ENCODE measurements around the gene SPATC1L.

The SPATC1L gene

DNA sequence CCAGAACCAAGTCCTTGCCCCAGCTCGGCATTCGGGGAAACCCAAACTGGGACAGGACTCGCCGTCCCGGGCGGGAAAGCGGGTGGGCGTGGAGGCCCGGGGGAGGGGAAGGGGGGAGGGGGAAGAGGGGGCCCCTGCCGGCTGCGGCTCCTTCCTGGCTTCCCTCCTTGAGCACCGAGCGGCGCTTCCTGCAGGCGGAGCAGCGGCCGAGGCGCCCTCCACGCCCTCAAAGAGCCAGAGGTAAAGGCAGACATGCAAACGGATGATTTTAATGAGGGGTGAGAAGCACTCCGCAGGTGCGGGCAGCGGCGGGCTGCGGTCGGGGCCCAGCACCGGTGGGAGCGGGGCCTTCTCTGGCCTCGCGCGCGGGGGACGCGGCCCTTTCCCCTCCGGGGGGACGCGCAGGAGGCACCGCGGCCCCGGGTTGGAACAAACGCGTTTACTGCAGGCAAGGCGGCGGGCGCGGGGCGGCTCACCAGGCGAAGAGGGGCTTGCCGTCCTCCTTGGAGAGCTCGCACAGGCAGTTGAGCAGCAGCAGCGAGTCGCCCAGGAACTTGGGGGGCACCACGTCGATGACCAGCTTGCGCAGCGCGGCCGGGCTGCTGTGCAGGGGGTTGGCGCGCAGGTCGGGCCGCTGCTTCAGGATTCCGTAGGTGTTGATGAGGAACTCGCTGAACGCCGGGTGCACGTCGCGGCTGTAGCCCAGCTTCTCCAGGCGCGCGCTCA, 23.2 kb downstream of the SPATC1L start:
- DNase-seq, result no peak

GRCh38 chr21:46160657-46160906, 23.7 kb downstream of the SPATC1L start:
- DNase-seq, result no peak

GRCh38 chr21:46159841-46160656, 24.2 kb downstream of the SPATC1L start:
- no peak for DNase-seq

GRCh38 chr21:46159390-46159789, 24.9 kb downstream of the SPATC1L start:
- DNase-seq, result no peak

DNA sequence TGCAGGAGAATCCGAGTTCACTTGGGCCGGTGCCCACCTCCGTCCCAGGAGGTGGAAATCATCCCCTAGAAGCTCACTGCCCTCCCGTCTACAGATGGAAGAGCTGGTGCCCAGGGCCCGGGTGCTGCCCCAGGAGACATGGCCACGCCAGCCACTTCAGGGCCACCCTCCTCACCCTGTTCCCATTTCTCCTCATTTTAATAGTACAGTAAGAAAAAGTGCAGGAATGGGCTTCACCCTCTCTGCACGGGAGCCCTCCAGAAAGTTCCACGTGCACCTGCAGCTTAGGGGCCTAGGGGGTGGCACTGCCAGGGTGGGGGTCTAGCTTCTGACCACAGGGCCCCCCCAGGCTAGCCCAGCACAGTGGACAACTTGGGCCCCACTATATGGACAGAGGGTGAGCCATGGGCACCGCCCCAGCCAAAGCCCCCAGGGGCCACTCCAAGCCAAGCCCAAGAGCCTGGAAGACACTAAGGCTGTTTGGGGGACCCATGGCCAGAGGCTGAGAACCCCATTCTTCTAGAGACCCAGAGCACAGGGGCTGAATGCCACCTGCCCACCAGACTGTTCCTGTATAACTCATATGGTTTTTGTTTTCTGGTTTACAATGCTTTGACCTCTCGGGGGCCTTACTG, 25.5 kb downstream of the SPATC1L start:
- no peak for DNase-seq

DNA sequence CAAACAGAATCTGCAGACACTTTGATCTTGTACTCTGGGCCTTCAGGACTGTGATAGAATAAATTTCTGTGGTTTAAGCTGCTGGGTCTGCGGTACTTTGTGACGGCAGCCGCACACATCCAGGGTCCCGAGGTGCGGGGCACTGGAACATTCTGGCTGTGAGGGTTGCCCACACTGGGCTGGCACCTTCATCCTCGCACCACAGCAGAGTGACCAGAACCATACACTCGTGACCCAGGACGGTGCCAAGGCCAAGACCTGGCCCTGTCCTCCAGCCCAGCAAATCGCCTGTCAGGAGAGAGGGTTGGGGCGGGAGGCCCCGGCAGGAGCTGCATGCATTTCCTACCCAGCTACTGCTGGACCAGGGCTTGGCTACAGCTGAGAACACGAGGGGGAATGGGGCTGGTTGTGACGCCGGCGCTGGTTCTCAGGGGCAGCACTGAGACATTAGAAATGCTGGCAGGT, 26.2 kb downstream of the SPATC1L start:
- DNase-seq, result no peak

- no peak for DNase-seq
Observed at GRCh38 chr21:46157396-46157986, 26.8 kb downstream of the SPATC1L start.

- no peak for DNase-seq
Observed at GRCh38 chr21:46156678-46157077, 27.6 kb downstream of the SPATC1L start.

DNA sequence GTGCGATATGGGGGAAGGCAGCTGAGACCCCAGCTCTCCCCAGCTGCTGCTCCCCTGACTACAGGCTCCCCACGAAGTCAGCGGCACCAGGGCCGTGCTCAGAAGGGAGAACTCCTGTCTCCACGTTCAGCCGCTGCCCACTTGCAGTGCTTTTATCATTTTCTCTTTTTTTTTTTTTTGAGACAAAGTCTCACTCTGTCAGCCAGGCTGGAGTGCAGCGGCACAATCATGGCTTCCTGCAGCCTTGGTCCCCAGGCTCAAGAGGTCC, 27.9 kb downstream of the SPATC1L start:
- DNase-seq, result no peak

DNA sequence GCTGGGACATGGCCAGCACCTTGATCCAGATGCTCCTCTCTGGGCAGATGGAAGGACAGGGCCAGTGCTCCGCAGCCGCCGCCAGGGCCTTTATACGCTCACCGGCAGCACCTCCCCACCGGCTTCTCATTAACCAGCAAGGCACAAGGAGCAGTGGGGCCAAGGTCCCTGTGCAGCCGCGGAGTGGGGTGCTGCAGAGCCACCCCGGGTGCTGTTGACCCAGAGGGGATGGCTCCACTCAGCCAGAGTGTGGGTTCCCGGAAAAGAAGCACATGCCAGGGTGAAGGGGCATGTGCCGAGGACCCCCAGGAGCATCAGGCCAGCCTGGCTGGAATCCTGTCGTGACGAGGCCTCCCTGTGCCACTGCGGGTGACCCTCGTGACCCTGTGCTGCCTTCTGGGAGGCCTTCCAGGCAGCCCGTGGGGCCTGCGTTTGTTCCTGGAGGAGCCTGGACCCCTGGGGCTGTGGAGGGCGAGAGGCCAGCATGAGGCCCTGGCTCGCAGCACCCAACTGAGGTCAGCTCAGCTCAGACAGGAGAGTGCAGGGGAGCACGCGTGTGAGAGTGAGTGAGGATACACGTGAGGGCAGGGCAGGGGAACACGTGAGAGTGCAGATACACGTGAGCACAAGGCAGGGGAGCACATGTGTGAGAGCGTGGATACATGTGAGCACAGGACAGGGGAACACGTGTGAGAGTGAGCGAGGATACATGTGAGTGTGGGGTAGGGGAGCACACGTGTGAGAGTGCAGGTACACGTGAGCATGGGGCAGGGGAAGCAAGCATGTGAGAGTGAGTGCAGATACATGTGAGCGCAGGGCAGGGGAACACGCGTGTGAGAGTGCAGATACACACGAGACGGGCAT, 28.5 kb downstream of the SPATC1L start, which contains the start of gene FTCD:
Gene FTCD, minus strand, starts transcription at position 66 of the 864 bp plus-strand sequence. Its CDS starts 56 bp downstream, at position 10.
- no peak for DNase-seq

DNA sequence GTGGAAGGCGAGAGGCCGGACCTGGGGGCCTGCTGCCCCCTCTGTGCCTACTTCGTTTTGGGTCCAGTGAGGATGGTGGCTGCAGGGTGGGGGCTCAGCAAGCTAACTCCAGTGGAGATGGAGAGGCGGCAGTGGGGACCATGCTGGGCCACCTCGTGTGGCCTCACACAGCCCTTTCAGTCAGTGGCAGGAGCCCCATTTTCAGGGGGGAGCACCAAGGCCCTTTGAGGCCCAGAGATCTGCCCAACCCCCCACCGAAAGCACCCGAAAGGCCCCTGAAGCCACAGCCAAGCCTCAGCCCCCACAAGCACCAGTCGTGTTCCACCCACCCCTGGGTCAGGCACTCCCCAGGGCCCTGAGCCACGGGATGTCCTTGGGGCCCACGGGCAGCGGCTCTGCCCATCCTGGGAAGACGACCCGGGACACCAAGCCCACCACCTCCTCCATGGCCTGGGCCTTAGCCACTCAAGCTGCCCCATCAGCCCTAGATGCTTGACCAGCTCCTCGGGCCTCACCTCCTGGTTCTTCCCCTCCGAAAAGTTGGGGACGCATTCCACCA, 29.2 kb downstream of the SPATC1L start:
- DNase-seq, result no peak

DNA sequence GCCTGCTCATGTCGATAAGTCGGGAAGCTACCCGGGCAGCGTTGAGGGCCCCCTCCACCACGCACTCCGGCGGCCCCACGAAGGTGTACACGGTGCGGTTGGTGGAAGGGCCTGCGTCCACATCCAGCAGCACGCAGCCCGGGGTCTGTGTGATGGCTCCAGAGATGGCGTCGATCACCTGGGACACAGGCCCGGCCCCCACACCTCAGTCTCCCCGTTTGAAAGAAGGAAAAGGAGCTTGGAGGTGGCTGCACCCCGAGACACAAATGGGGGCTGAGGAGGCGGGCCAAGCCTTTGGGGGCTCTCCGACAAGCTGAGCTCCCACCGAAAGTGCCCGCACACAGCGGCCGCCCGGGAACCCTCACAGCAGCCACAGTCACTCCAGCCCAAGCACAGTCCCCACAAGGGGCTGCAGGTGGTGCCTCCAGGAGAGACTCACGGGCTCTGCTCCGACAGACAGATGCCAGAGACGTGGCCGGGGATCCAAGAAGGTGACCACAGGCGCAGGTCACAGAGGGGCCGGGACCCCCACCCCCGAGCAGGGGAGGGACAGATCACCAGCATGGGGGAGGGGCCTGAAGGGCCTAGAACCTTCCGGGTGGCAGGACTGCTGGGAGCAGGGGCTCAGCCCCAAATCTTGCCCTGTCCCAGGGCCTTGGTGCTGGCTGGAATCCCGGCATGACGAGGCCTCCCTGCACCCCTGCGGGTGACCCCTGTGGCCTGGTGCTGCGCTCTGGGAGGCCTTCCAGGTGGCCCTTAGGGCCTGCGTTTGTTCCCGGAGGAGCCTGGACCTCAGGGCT, 29.9 kb downstream of the SPATC1L start:
- DNase-seq, result no peak

DNA sequence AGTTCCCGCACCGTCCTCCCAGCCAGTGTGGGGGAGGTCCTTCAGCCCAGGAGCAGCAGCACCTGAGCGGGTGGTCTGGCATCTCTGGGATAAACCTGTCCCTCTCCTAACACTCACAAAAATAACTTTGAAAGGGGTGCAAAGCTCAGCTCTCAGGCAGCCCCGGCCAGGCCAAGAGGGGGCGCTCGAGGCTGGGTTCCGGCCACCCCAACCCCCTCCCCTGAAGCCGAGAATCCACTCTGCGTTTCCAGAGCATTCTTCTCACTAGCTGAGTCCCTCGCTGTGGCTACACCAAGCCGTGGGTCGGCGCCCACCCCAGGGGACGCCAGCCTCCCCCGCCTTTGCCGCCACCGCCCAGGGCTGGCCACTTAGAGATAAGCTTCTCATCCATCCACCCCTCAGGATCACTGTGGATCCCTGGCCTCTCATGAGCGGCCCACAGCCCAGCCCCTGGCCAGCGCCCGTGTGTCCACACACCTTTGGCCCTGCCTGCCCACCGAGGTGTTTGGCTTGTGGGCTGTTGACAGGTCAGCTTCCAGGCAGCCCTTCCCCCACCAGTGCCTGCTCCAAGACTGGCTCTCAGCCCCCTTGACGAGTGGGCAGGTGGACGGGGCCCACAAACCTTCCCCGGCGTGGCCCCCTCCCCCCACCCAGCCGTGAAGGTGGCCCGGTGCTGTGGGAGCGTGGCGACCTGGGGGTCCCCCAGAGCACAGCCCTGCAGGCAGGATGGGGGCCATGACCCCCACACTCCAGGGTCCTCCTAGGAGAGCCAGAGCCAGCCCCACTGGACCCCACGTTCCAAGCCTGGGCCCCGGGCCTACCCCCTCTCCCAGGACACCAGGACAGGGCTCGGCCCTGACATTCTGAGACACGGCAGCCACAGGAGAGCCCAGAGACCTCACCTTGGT, 30.8 kb downstream of the SPATC1L start:
- no peak for DNase-seq

- no peak for DNase-seq
Observed at GRCh38 chr21:46152927-46153246, 31.4 kb downstream of the SPATC1L start.

DNA sequence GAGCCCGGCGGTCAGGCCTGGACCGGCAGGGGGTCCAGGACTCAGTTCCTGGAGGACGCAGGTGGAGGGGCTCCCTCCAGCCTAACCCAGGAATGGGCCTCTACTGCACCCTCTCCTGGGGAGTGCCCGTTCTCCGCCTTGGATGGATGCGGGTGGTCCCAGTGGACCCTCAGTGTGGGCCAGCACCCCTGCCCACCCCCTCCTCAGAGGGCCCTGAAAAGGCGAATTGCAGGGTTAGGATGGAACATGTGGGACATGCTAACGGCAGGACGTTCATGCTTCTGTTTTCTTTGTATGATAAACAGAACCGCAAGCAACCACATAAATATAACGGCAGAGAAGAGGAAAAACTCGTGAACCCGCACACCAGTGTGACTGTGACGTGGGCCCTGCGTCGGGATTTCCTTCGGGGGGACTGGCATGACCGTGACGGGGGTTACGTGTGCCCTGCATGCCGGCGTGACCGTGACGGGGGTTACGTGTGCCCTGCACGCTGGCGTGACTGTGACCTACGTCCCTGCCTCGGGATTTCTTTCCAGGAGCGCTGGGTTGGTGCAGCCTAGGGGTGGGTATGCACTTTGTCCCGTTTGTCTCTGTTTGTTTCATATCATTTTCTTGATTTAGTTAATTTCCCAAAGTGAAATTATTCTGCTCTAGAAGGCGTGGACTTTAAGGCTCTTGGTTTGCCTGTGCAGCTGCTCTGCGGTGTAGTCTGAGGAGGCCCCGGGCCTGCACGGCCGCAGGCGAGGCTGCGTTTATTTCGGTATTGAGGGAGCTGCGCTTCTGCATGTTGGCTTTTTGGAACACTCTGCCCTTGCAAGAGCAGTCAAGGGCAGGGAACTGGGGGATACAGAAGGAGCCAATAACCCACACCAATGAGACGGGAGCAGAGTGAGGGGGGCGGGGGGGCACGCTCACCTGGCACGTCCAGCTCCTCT, 32.0 kb downstream of the SPATC1L start:
- DNase-seq, result no peak

DNA sequence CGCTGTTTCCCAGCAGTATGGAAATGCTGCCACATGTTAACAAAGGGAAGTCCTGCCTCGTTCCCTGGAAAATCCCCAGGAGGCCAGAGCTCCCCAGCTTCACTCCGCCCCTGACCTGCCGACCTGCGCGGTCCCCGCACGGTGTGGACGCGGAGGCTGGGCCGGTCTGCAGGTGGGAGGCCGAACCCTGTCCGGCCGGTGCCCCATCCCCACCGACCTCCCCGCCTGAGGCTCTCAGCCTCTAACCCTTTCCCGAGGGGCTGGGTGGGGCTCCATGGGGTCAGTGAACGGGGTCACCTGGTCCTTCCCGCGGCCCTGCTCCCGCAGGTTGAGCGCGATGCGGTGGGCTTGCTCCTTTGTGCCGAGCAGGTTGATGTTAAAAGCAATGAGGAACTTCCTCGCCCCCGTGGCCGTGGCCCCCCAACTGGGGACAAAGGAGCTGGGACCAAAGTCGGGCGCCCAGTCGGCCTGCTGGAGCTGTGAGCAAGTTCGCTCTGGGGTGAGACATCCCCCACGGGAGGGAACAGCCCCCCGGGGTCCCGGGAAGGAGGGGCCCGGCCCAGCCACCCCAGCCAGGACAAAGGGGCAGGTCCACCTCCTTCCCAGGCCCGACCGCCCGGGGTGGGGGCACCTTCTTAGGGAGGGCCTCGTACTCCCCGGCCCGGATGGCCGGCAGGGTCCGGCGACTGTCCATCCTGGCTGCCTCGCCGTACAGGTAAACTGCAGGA, 32.8 kb downstream of the SPATC1L start:
- DNase-seq, result no peak

GRCh38 chr21:46150491-46151121, 33.7 kb downstream of the SPATC1L start:
- DNase-seq, result no peak

DNA sequence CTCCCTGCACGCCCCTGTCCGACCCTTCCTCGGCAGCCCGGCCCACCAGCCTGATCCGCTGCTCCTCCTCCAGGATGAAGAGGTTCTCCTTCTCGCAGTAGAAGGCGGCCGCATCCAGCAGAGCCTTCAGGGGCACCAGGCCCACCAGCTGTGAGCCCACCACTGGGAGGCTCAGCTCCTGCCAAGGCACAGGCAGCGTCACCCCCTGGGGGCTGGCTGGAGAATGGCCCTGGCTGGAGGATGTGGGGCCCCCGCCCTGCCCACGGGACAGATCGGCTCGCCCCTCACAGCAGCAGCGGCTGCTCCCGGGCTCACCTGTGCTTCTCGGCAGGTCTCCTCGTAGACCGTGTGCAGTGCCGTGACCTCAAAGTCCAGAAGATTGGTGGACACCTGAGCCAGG, 34.2 kb downstream of the SPATC1L start:
- no peak for DNase-seq

Measured in NCI-H1105 (cell line).